Fibroblast of lung (primary cell): ENCODE measurements around the gene DLK2. TPM values are rescaled to one million over a fixed set of nuclear protein-coding genes. Genes with fewer than 3 reads are reported as not detected.

Experiments used
- DNase-seq, 2 donors: peaks; one replicate each; pipeline versions ENCODE4 v3.0.0 to v3.0.0-alpha.2; 2010; ENCODE audit warnings: low read depth in 2 of 2
- H2AFZ ChIP-seq: 2 replicates; pipeline ENCODE4 v1.5.1; 2012; ENCODE audit warnings: low read length, control low read depth, inconsistent platforms
- H3K27ac ChIP-seq: 2 replicates; pipeline ENCODE4 v1.5.1; 2011; ENCODE audit warnings: low read length, control low read depth; ENCODE audit not compliant: insufficient read depth
- H3K27me3 ChIP-seq: 2 replicates; pipeline ENCODE4 v1.5.1; 2011; ENCODE audit warnings: mild to moderate bottlenecking, low read length; ENCODE audit not compliant: control insufficient read depth, insufficient read depth
- H3K36me3 ChIP-seq: 2 replicates; pipeline ENCODE4 v1.5.1; 2011; ENCODE audit warnings: low read length; ENCODE audit not compliant: control insufficient read depth, insufficient read depth
- H3K4me1 ChIP-seq: 2 replicates; pipeline ENCODE4 v1.5.1; 2011; ENCODE audit warnings: low read length; ENCODE audit not compliant: control insufficient read depth, insufficient read depth; ENCODE audit errors: extremely low read depth
- H3K4me2 ChIP-seq: 2 replicates; pipeline ENCODE4 v1.5.1; 2011; ENCODE audit warnings: low read length, control low read depth; ENCODE audit not compliant: insufficient read depth; ENCODE audit errors: extremely low read depth
- H3K4me3 ChIP-seq, 4 experiments: fragments of 200-600 bp in 1 of 4; sonication (generic) in 1 of 4; replicated peaks in 1 of 4; 2 replicates each; pipeline ENCODE4 v1.5.1; 2011 to 2016; ENCODE audit warnings: low read length in 4 of 4, low read depth in 3 of 4, mild to moderate bottlenecking in 3 of 4, control low read depth in 2 of 4, inconsistent platforms in 1 of 4, mixed read lengths in 1 of 4; ENCODE audit not compliant: insufficient read depth in 1 of 4; ENCODE audit errors: control extremely low read depth in 1 of 4
- H3K79me2 ChIP-seq: 2 replicates; pipeline ENCODE4 v1.5.1; 2012; ENCODE audit warnings: mild to moderate bottlenecking, low read length, inconsistent platforms; ENCODE audit not compliant: control insufficient read depth, insufficient read depth
- H3K9ac ChIP-seq: 2 replicates; pipeline ENCODE4 v1.5.1; 2011; ENCODE audit warnings: mild to moderate bottlenecking, low read length, control low read depth; ENCODE audit not compliant: insufficient read depth
- H3K9me3 ChIP-seq: 2 replicates; pipeline ENCODE4 v1.5.1; 2012; ENCODE audit warnings: low read depth, low read length; ENCODE audit not compliant: control insufficient read depth, insufficient read depth
- H4K20me1 ChIP-seq: 2 replicates; pipeline ENCODE4 v1.5.1; 2011; ENCODE audit warnings: low read length; ENCODE audit not compliant: control insufficient read depth, insufficient read depth; ENCODE audit errors: extremely low read depth
- CTCF ChIP-seq, 2 donors: IDR thresholded peaks in 1 of 2; conservative IDR thresholded peaks in 1 of 2; 1 replicate in 1 of 2; 2 replicates in 1 of 2; pipeline ENCODE4 v1.5.1; 2011 to 2012; ENCODE audit warnings: low read length in 2 of 2, control low read depth in 1 of 2, inconsistent platforms in 1 of 2, low read depth in 1 of 2, mild to moderate bottlenecking in 1 of 2
- EZH2 ChIP-seq: IDR thresholded peaks from 2 replicates; pipeline ENCODE4 v1.5.1; 2012; ENCODE audit warnings: low read length, control low read depth, mild to moderate bottlenecking; ENCODE audit errors: missing control alignments
- polyA plus RNA-seq, 2 donors: library from polyadenylated mRNA; depleted of rRNA in 1 of 2; stranded (reverse) in 1 of 2; unstranded in 1 of 2; fragments of >200 nt; gene quantifications; 2 replicates each; pipeline ENCODE4 v1.2.1, GENCODE V29; 2011 to 2012; ENCODE audit warnings: missing spikeins in 1 of 2
- total RNA-seq: library from RNA; depleted of rRNA; stranded (reverse); fragments of >200 nt; gene quantifications from 2 replicates; pipeline ENCODE4 v1.2.1, GENCODE V29; 2014

DLK2 gene
- total and polyA plus RNA-seq, 2 donors (not counting 1 experiment from before 2014, with no cell fraction given) = 0.17 to 0.23 TPM

- H3K79me2 ChIP-seq = peaks cover 18% of the 10 kb centered on the region
- no peak overlapping the region for H3K27ac ChIP-seq
- no peaks in the 10 kb centered on the region for H4K20me1 ChIP-seq
- TF ChIP-seq CTCF (conservative IDR thresholded peaks at IDR 0.05 in 1 of 2, IDR thresholded peaks at IDR 0.05 in 1 of 2; ENCODE audit: low read depth in 1 of 2, low read length in 2 of 2) (no peak), EZH2 (no peak)
- no peak overlapping the region for H3K4me2 ChIP-seq
- H3K27me3 ChIP-seq = no peaks in the 10 kb centered on the region
- H2AFZ ChIP-seq = no peak overlapping the region
- H3K9ac ChIP-seq = no peak overlapping the region
- no peak overlapping the region for H3K4me3 ChIP-seq
- H3K9me3 ChIP-seq = no peaks in the 10 kb centered on the region
- peaks cover 2% of the 10 kb centered on the region for H3K36me3 ChIP-seq
- no peak for DNase-seq
- peaks cover 12% of the 10 kb centered on the region for H3K4me1 ChIP-seq
Measured at GRCh38 chr6:43475516-43475915, 20.2 kb upstream of the DLK2 start.

- Histone ChIP-seq H3K4me3 (no peak overlapping the region), H3K27ac (no peak overlapping the region), H3K9ac (no peak overlapping the region), H3K4me1 (peaks cover 2% of the 10 kb centered on the region), H3K9me3 (no peaks in the 10 kb centered on the region), H3K79me2 (no peaks in the 10 kb centered on the region), H3K4me2 (no peak overlapping the region), H2AFZ (no peak overlapping the region), H3K36me3 (no peaks in the 10 kb centered on the region), H3K27me3 (peaks cover 5% of the 10 kb centered on the region), H4K20me1 (no peaks in the 10 kb centered on the region)
- TF ChIP-seq CTCF (conservative IDR thresholded peaks at IDR 0.05 in 1 of 2, IDR thresholded peaks at IDR 0.05 in 1 of 2; ENCODE audit: low read depth in 1 of 2, low read length in 2 of 2) (no peak), EZH2 (no peak)
- no peak for DNase-seq
Measured at GRCh38 chr6:43472515-43472914, 17.2 kb upstream of the DLK2 start.

- no peak overlapping the region for H3K9ac ChIP-seq
- no peak overlapping the region for H3K4me3 ChIP-seq
- no peak for TF ChIP-seq EZH2
- no peak for TF ChIP-seq CTCF (conservative IDR thresholded peaks at IDR 0.05 in 1 of 2, IDR thresholded peaks at IDR 0.05 in 1 of 2; ENCODE audit: low read depth in 1 of 2, low read length in 2 of 2)
Measured at GRCh38 chr6:43471399-43471798, 16.1 kb upstream of the DLK2 start.

More at GRCh38 chr6:43471399-43471798, 16.1 kb upstream of the DLK2 start:
- H4K20me1 ChIP-seq = no peaks in the 10 kb centered on the region
- no peak overlapping the region for H3K4me2 ChIP-seq
- H3K4me1 ChIP-seq = no peaks in the 10 kb centered on the region
- H2AFZ ChIP-seq = no peak overlapping the region
- no peak overlapping the region for H3K27ac ChIP-seq
- H3K79me2 ChIP-seq = no peaks in the 10 kb centered on the region
- DNase-seq = no peak
- H3K9me3 ChIP-seq = no peaks in the 10 kb centered on the region
- peaks cover 9% of the 10 kb centered on the region for H3K27me3 ChIP-seq
- H3K36me3 ChIP-seq = no peaks in the 10 kb centered on the region
